ENCODE results near the gene FAHD1.

FAHD1 gene

DNA sequence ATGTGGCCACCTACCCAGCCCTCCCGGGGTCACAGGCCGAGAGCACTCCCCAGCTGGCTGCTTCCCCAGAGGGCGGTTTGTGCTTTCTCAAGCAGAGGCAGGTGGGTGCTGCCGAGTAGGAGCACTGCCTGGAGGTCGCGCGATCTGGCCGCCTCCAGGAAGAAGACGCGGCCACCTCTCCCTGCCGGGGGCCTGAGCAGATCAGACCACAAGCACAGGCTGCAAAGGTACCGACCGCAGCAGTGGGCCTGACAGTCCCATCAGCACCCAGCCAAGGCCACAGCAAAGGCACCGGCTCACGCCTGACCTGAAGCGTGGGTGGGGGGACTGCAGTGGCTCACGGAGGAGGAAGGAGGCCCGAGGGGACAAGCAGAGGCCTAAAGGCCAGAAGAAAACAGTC, 18.3 kb upstream of the FAHD1 start:
- DNase-seq, result no peak
- no peak overlapping the region for H3K4me2 ChIP-seq (ENCODE audit: insufficient read depth, low read length)
- no peaks in the 10 kb centered on the region for H3K9me3 ChIP-seq (ENCODE audit: insufficient read depth, low read length, severe bottlenecking)
- no peak for TF ChIP-seq EZH2 (IDR thresholded peaks at IDR 0.05; ENCODE audit: borderline replicate concordance, low read depth, low read length, severe bottlenecking)
- TF ChIP-seq, protein P1, sequence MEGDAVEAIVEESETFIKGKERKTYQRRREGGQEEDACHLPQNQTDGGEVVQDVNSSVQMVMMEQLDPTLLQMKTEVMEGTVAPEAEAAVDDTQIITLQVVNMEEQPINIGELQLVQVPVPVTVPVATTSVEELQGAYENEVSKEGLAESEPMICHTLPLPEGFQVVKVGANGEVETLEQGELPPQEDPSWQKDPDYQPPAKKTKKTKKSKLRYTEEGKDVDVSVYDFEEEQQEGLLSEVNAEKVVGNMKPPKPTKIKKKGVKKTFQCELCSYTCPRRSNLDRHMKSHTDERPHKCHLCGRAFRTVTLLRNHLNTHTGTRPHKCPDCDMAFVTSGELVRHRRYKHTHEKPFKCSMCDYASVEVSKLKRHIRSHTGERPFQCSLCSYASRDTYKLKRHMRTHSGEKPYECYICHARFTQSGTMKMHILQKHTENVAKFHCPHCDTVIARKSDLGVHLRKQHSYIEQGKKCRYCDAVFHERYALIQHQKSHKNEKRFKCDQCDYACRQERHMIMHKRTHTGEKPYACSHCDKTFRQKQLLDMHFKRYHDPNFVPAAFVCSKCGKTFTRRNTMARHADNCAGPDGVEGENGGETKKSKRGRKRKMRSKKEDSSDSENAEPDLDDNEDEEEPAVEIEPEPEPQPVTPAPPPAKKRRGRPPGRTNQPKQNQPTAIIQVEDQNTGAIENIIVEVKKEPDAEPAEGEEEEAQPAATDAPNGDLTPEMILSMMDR (IDR thresholded peaks at IDR 0.05; ENCODE audit: borderline replicate concordance, extremely low read depth, low read length, poor library complexity, severe bottlenecking), result no peak
- ATAC-seq (ENCODE audit: insufficient read depth, low read depth), result no peak
- H3K79me2 ChIP-seq (ENCODE audit: insufficient read depth, low read length), result no peaks in the 10 kb centered on the region
- H3K4me1 ChIP-seq (ENCODE audit: insufficient read depth, low read length), result no peaks in the 10 kb centered on the region
- no peak overlapping the region for H3K4me3 ChIP-seq (ENCODE audit: low read depth in 1 of 2, low read length in 2 of 2)
- no peak overlapping the region for H2AFZ ChIP-seq (ENCODE audit: low read depth, low read length)
- no peaks in the 10 kb centered on the region for H4K20me1 ChIP-seq (ENCODE audit: insufficient read depth, low read length)
- no peak overlapping the region for H3K9ac ChIP-seq (ENCODE audit: low read depth, low read length)
- H3K27ac ChIP-seq (ENCODE audit: low read length), result no peak overlapping the region
- H3K27me3 ChIP-seq (ENCODE audit: insufficient read depth, low read length, poor library complexity), result no peaks in the 10 kb centered on the region
- peaks cover 44% of the 10 kb centered on the region for H3K36me3 ChIP-seq (ENCODE audit: insufficient read depth, low read length)

DNA sequence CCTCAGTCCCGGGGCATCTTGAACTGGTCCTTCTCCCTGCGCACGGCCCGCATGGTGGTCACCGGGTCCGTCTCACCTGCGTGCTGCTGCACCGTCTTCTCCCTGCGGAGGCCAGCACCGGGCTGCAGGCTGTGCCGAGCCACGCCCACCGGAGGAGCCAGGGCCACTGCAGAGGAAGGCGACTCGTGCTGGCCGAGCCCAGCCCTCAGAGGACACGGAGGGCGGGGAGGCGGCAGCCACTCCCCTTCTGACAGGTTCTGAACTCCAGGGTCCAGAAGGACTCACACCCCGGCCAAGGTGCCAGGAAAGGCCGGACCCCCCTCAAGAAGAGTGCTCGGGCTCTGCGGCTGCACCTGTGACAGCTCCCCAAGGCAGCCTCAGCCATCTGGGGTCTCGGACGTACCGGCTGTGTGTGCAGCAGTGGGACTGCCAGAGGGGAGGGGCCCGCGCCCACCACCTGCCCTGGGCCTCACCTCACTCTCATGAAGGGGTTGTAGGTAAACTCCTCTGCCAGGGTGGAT, 17.7 kb upstream of the FAHD1 start:
- Histone ChIP-seq H4K20me1 (ENCODE audit: insufficient read depth, low read length) (no peaks in the 10 kb centered on the region), H3K36me3 (ENCODE audit: insufficient read depth, low read length) (peaks cover 48% of the 10 kb centered on the region), H3K4me1 (ENCODE audit: insufficient read depth, low read length) (no peaks in the 10 kb centered on the region), H3K27me3 (ENCODE audit: insufficient read depth, low read length, poor library complexity) (no peaks in the 10 kb centered on the region), H3K79me2 (ENCODE audit: insufficient read depth, low read length) (no peaks in the 10 kb centered on the region), H3K27ac (ENCODE audit: low read length) (no peak overlapping the region), H3K4me2 (ENCODE audit: insufficient read depth, low read length) (no peak overlapping the region), H3K9ac (ENCODE audit: low read depth, low read length) (no peak overlapping the region), H3K4me3 (ENCODE audit: low read depth in 1 of 2, low read length in 2 of 2) (no peak overlapping the region), H2AFZ (ENCODE audit: low read depth, low read length) (no peak overlapping the region), H3K9me3 (ENCODE audit: insufficient read depth, low read length, severe bottlenecking) (no peaks in the 10 kb centered on the region)
- TF ChIP-seq, protein P1 (IDR thresholded peaks at IDR 0.05; ENCODE audit: borderline replicate concordance, extremely low read depth, low read length, poor library complexity, severe bottlenecking), result no peak
- no peak for TF ChIP-seq EZH2 (IDR thresholded peaks at IDR 0.05; ENCODE audit: borderline replicate concordance, low read depth, low read length, severe bottlenecking)
- ATAC-seq (ENCODE audit: insufficient read depth, low read depth), result no peak
- no peak for DNase-seq

DNA sequence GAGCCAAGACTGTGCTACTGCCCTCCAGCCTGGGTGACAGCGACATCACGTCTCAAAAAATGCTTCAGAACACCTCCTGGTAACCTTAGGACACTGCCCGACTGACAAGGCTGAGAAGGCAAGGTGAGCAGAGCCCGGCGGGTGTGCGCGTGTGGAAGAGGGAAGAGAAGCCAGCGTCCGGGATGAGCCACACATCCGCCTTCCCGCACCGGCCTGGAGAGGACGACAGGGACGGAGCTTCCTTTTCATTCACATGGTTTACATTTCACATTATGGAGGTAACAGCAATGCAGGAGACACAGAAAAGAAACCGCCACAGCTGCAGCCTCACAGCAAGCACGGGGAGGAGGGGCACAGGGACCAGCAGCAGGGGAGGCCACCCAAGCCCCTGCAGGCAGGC, 16.9 kb upstream of the FAHD1 start:
- no peaks in the 10 kb centered on the region for H3K79me2 ChIP-seq (ENCODE audit: insufficient read depth, low read length)
- H2AFZ ChIP-seq (ENCODE audit: low read depth, low read length), result no peak overlapping the region
- H3K36me3 ChIP-seq (ENCODE audit: insufficient read depth, low read length), result peaks cover 51% of the 10 kb centered on the region
- no peak for ATAC-seq (ENCODE audit: insufficient read depth, low read depth)
- H3K9ac ChIP-seq (ENCODE audit: low read depth, low read length), result no peak overlapping the region
- TF ChIP-seq EZH2 (IDR thresholded peaks at IDR 0.05; ENCODE audit: borderline replicate concordance, low read depth, low read length, severe bottlenecking), result no peak
- TF ChIP-seq, protein P1 (IDR thresholded peaks at IDR 0.05; ENCODE audit: borderline replicate concordance, extremely low read depth, low read length, poor library complexity, severe bottlenecking), result no peak
- no peaks in the 10 kb centered on the region for H3K27me3 ChIP-seq (ENCODE audit: insufficient read depth, low read length, poor library complexity)
- no peaks in the 10 kb centered on the region for H3K9me3 ChIP-seq (ENCODE audit: insufficient read depth, low read length, severe bottlenecking)
- no peak overlapping the region for H3K4me2 ChIP-seq (ENCODE audit: insufficient read depth, low read length)
- no peak for DNase-seq
- H4K20me1 ChIP-seq (ENCODE audit: insufficient read depth, low read length), result no peaks in the 10 kb centered on the region
- no peaks in the 10 kb centered on the region for H3K4me1 ChIP-seq (ENCODE audit: insufficient read depth, low read length)
- H3K27ac ChIP-seq (ENCODE audit: low read length), result no peak overlapping the region
- H3K4me3 ChIP-seq (ENCODE audit: low read depth in 1 of 2, low read length in 2 of 2), result no peak overlapping the region

DNA sequence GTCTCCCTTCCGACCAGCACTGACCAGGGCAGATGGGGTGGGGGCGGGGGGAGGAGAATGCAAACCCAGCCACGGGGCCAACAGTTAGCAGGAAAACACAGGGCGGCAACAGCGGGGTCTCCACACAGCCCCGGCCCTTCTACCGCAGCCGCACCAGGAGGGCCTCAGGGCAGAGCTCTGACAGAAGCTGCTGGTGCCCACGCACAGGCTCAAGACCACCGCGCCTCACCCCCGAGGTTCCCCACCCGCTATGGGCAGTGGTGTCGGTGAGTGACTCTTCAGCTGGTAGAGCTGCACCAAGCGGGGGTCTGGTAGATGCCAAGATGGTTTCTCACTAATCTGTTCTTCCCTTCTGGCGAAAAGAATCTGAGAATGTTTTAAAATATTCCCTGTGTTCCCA, 16.5 kb upstream of the FAHD1 start:
- no peaks in the 10 kb centered on the region for H3K79me2 ChIP-seq (ENCODE audit: insufficient read depth, low read length)
- ATAC-seq (ENCODE audit: insufficient read depth, low read depth) (no peak), DNase-seq (no peak)
- no peaks in the 10 kb centered on the region for H3K27me3 ChIP-seq (ENCODE audit: insufficient read depth, low read length, poor library complexity)
- H4K20me1 ChIP-seq (ENCODE audit: insufficient read depth, low read length), result no peaks in the 10 kb centered on the region
- no peak overlapping the region for H3K9ac ChIP-seq (ENCODE audit: low read depth, low read length)
- H3K4me1 ChIP-seq (ENCODE audit: insufficient read depth, low read length), result no peaks in the 10 kb centered on the region
- H3K4me2 ChIP-seq (ENCODE audit: insufficient read depth, low read length), result no peak overlapping the region
- peaks cover 55% of the 10 kb centered on the region for H3K36me3 ChIP-seq (ENCODE audit: insufficient read depth, low read length)
- no peak overlapping the region for H3K4me3 ChIP-seq (ENCODE audit: low read depth in 1 of 2, low read length in 2 of 2)
- no peak overlapping the region for H2AFZ ChIP-seq (ENCODE audit: low read depth, low read length)
- no peak overlapping the region for H3K27ac ChIP-seq (ENCODE audit: low read length)
- TF ChIP-seq, protein P1 (IDR thresholded peaks at IDR 0.05; ENCODE audit: borderline replicate concordance, extremely low read depth, low read length, poor library complexity, severe bottlenecking), result no peak
- no peak for TF ChIP-seq EZH2 (IDR thresholded peaks at IDR 0.05; ENCODE audit: borderline replicate concordance, low read depth, low read length, severe bottlenecking)
- no peaks in the 10 kb centered on the region for H3K9me3 ChIP-seq (ENCODE audit: insufficient read depth, low read length, severe bottlenecking)

Measured in DND-41 (cell line).